Liver (tissue), 9 donors: ENCODE measurements around the gene SPATA33. TPM values are rescaled to one million over a fixed set of nuclear protein-coding genes. Genes with fewer than 3 reads are reported as not detected.

Source experiments
- DNase-seq: peaks from one replicate; pipeline ENCODE4 v3.0.0-alpha.2; 2017; ENCODE audit warnings: low spot score
- H3K27ac ChIP-seq, 2 donors: one replicate each; pipeline ENCODE4 v1.7.0; 2013; ENCODE audit warnings: inconsistent platforms in 2 of 2, low read length in 2 of 2, control low read depth in 1 of 2, low read depth in 1 of 2, mild to moderate bottlenecking in 1 of 2
- H3K27me3 ChIP-seq, 4 donors: one replicate each; pipeline versions ENCODE4 v1.6.1 to v1.7.0; 2013; ENCODE audit warnings: low read length in 3 of 4, inconsistent platforms in 1 of 4, mild to moderate bottlenecking in 1 of 4, moderate library complexity in 1 of 4; ENCODE audit not compliant: control insufficient read depth in 4 of 4, insufficient read depth in 4 of 4
- H3K36me3 ChIP-seq, 4 donors: one replicate each; pipeline versions ENCODE4 v1.6.1 to v1.7.0; 2013; ENCODE audit warnings: low read length in 3 of 4, mild to moderate bottlenecking in 3 of 4, low read depth in 1 of 4, moderate library complexity in 1 of 4; ENCODE audit not compliant: control insufficient read depth in 4 of 4, insufficient read depth in 3 of 4
- H3K4me1 ChIP-seq, 4 donors: one replicate each; pipeline versions ENCODE4 v1.6.1 to v1.7.0; 2013; ENCODE audit warnings: low read length in 3 of 4, mild to moderate bottlenecking in 3 of 4, moderate library complexity in 1 of 4; ENCODE audit not compliant: control insufficient read depth in 4 of 4, insufficient read depth in 4 of 4
- H3K4me3 ChIP-seq, 3 donors: one replicate each; pipeline versions ENCODE4 v1.6.1 to v1.7.0; 2013; ENCODE audit warnings: low read length in 3 of 3, control low read depth in 1 of 3, low read depth in 1 of 3, mild to moderate bottlenecking in 1 of 3
- H3K9ac ChIP-seq, 2 donors: one replicate each; pipeline ENCODE4 v1.7.0; 2013; ENCODE audit warnings: low read length in 2 of 2, mild to moderate bottlenecking in 2 of 2, moderate library complexity in 2 of 2, control low read depth in 1 of 2, low read depth in 1 of 2
- H3K9me3 ChIP-seq, 4 donors: one replicate each; pipeline versions ENCODE4 v1.6.1 to v1.7.0; 2013; ENCODE audit warnings: low read length in 3 of 4; ENCODE audit not compliant: control insufficient read depth in 4 of 4
- EGR1 ChIP-seq, 2 donors: IDR thresholded peaks; 2 replicates each; pipeline ENCODE4 v1.6.1; 2016 to 2018; ENCODE audit warnings: antibody characterized with exemption in 2 of 2, low read depth in 2 of 2
- FOXA1 ChIP-seq: IDR thresholded peaks from 2 replicates; pipeline ENCODE4 v1.6.1; 2016; ENCODE audit warnings: antibody characterized with exemption
- GABPA ChIP-seq, 2 donors: IDR thresholded peaks in 1 of 2; conservative IDR thresholded peaks in 1 of 2; 2 replicates each; pipeline ENCODE4 v1.6.1; 2016; ENCODE audit warnings: antibody characterized with exemption in 2 of 2, mild to moderate bottlenecking in 1 of 2, moderate library complexity in 1 of 2
- HNF4G ChIP-seq: IDR thresholded peaks from 2 replicates; pipeline ENCODE4 v1.6.1; 2016; ENCODE audit warnings: antibody characterized with exemption
- RAD21 ChIP-seq, 2 donors: IDR thresholded peaks; 2 replicates each; pipeline ENCODE4 v1.6.1; 2016; ENCODE audit warnings: antibody characterized with exemption in 2 of 2, mild to moderate bottlenecking in 2 of 2
- SP1 ChIP-seq: IDR thresholded peaks from 2 replicates; pipeline ENCODE4 v1.6.1; 2018; ENCODE audit warnings: antibody characterized with exemption, mild to moderate bottlenecking
- YY1 ChIP-seq: IDR thresholded peaks from 2 replicates; pipeline ENCODE4 v1.6.1; 2016; ENCODE audit warnings: antibody characterized with exemption, mild to moderate bottlenecking
- WGBS: extraction: QIAGEN DNeasy Blood & Tissue Kit; methylation state at CpG from one replicate; pipeline ENCODE4 v1.1.7; 2013; 5-methylcytosine and 5-hydroxymethylcytosine counted together
- polyA plus RNA-seq, 2 donors: library from polyadenylated mRNA; stranded (reverse) in 1 of 2; unstranded in 1 of 2; fragments of 200-250 nt in 1 of 2; fragments of >200 nt in 1 of 2; fragmentation: Nextera tagmentation in 1 of 2; extraction: Ambion mirVana in 1 of 2; gene quantifications; one replicate each; pipeline versions ENCODE4 v1.2.1 to v1.2.3, GENCODE V29; 2013 to 2015
- total RNA-seq, 2 donors: library from RNA; depleted of rRNA; stranded (reverse); fragments of >200 nt; gene quantifications; one replicate each; pipeline ENCODE4 v1.2.3, GENCODE V29; 2014
- TF ChIP-seq, protein P1 (sequence below): IDR thresholded peaks from 2 replicates; pipeline ENCODE4 v1.6.1; 2016; ENCODE audit warnings: antibody characterized with exemption
- TF ChIP-seq, protein P2 (sequence below): IDR thresholded peaks from 2 replicates; pipeline ENCODE4 v1.6.1; 2016; ENCODE audit warnings: antibody characterized with exemption
- TF ChIP-seq, protein P3 (sequence below): IDR thresholded peaks from 2 replicates; pipeline ENCODE4 v1.6.1; 2016; ENCODE audit warnings: antibody characterized with exemption
- TF ChIP-seq, protein P4 (sequence below): fragments of 150-350 bp; IDR thresholded peaks from 2 replicates; pipeline ENCODE4 v1.5.1; 2017; ENCODE audit warnings: improper control_type of control experiment, low read depth, low read length; ENCODE audit not compliant: missing input control
- donor health status: healthy.
- donor health status: healthy.
- donor health status: healthy.
- donor health status: healthy.
- donor health status: healthy.

SPATA33 gene
- total and polyA plus RNA-seq, 4 donors, result 1.6 to 3.6 (median 3.4) TPM

DNA sequence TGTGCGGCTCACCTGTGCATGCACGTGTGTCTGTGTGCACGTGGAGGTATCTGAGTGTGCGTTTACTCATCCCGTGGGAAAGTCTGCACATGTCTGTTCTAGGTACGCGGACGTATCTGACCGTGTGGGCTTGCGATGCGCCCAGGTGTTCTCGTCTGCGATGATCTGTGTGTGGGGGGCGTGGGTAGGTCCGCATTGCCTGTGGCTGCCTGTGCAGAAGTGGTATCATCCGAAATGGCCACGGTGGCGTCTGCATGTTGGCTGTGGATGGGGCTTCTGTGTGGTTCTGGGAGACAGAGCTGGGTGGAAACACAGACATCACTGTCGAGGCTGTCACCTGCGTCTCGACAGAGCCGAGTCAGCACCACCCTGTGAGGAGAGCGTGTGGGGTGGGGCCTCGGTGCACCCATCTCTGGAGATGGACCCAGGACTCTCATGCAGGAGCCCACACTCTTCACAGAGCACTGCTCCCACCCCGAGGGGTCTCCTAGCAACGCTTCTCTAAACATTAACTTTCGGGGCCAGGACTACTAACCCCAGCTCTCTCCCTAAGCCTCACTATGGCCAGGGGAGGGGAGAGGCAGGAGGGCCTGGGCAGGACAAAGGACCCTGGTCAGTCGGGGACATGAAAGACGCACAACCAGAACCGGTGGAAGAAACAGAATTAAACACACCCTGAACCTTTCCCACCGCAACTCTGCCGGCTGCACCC, 35.8 kb upstream of the SPATA33 start:
- H3K4me1 ChIP-seq, result no peaks in the 10 kb centered on the region
- DNase-seq, result no peak
- no peaks in the 10 kb centered on the region for H3K36me3 ChIP-seq
- H3K9ac ChIP-seq, result no peak overlapping the region
- 68% methylated on average over 32 of the region's 32 CpGs for WGBS
- TF ChIP-seq RAD21 (IDR thresholded peaks at IDR 0.05), result no peak
- TF ChIP-seq, protein P1, sequence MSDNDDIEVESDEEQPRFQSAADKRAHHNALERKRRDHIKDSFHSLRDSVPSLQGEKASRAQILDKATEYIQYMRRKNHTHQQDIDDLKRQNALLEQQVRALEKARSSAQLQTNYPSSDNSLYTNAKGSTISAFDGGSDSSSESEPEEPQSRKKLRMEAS, result no peak
- no peak overlapping the region for H3K4me3 ChIP-seq
- no peaks in the 10 kb centered on the region for H3K9me3 ChIP-seq
- no peaks in the 10 kb centered on the region for H3K27me3 ChIP-seq
- H3K27ac ChIP-seq, result no peak overlapping the region

DNA sequence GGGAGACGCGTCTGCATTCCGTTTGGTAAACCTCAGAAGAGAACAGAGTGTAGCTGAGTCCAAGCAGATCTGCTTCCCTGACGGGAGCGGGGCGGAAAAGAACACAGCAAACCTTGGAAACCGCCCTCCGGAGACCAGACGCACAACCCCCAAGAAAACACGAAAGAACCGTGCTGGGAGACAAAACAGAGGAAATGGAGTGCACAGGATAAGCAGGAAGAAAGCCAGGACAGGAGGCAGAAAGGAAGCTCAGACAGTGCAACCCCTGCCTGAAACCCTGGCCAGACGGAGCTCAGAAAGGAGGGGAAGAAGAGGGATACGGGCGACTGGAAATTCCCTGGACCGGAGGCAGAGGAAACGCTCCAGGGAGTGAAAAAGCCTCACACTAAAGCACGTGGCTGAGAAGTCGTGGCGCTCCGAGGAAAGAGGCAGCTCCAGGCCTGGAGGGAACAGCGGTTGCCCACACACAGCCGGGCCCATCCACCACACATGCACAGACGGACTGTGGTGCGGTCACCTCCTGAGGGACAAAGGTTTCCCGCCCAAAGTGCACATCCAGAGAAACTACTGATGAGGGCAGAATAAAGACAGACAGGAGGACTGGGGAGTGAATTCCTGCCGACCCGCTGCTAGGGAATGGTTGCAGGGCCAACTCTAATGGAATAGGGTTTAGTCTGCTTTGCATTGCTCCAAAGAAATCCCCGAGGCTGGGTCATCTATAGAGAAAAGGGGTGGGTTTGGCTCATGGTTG, 34.0 kb upstream of the SPATA33 start:
- WGBS, result 49% methylated on average over 28 of the region's 28 CpGs
- Histone ChIP-seq H3K36me3 (no peaks in the 10 kb centered on the region), H3K27me3 (no peaks in the 10 kb centered on the region), H3K9me3 (no peaks in the 10 kb centered on the region), H3K27ac (no peak overlapping the region), H3K9ac (no peak overlapping the region), H3K4me1 (no peaks in the 10 kb centered on the region), H3K4me3 (no peak overlapping the region)
- DNase-seq, result no peak
- TF ChIP-seq YY1 (no peak), EGR1 (IDR thresholded peaks at IDR 0.05; ENCODE audit: low read depth in 2 of 2) (peak in 1 of 2 donors; percentile 17)
- TF ChIP-seq, protein P2, sequence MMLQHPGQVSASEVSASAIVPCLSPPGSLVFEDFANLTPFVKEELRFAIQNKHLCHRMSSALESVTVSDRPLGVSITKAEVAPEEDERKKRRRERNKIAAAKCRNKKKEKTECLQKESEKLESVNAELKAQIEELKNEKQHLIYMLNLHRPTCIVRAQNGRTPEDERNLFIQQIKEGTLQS, result no peak

DNA sequence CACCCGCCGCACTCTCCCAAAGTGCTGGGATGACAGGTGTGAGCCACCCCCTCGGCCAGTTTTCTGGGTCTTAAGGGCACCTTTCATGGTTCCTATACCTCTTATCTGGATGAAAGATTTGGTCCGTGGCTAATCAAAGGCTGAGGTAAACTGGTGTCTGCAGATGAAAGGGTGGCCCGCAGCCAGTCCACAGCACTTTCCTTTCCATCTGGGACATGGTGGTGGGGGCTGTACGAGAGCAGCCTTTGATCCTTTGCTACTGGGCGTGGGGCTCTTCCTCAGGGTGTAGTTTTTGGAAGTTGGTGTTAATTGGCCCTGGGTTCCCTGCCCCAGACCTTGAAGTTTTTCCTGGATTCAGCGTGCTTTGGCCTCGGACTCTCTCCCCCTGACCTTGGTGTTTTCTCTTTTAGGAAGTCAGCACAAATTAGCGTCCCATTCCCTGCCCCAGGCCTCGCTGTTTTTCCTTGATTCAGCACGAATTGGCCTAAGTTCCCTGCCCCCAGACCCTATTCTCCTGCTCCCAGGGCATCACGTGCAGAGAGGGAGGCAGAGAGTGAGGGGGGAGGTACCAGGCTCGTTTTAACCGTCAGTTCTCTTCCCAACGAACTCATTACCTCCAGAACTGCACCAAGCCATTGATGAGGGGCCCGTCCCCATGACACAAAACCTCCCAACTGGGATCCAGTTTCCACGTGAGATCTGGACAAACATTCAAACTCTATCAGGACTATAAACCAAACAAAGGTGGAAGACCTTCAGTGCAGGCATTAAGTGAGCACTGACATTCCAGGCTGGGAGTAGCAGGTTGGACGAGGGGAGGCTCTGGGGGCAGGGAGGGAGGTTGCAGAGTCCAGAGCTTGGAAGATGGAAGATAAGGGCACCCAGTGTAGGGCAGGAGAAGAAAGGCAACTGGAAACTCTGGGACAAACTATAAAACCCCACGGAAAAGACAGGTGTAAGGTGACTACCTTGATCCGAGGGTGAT, 32.6 kb upstream of the SPATA33 start:
- no peak overlapping the region for H3K4me3 ChIP-seq
- no peaks in the 10 kb centered on the region for H3K4me1 ChIP-seq
- no peaks in the 10 kb centered on the region for H3K36me3 ChIP-seq
- 49% methylated on average over 21 of the region's 21 CpGs for WGBS
- no peak for DNase-seq
- no peak overlapping the region for H3K27ac ChIP-seq
- no peak for TF ChIP-seq FOXA1
- H3K27me3 ChIP-seq, result no peaks in the 10 kb centered on the region
- H3K9me3 ChIP-seq, result no peaks in the 10 kb centered on the region
- no peak overlapping the region for H3K9ac ChIP-seq

DNA sequence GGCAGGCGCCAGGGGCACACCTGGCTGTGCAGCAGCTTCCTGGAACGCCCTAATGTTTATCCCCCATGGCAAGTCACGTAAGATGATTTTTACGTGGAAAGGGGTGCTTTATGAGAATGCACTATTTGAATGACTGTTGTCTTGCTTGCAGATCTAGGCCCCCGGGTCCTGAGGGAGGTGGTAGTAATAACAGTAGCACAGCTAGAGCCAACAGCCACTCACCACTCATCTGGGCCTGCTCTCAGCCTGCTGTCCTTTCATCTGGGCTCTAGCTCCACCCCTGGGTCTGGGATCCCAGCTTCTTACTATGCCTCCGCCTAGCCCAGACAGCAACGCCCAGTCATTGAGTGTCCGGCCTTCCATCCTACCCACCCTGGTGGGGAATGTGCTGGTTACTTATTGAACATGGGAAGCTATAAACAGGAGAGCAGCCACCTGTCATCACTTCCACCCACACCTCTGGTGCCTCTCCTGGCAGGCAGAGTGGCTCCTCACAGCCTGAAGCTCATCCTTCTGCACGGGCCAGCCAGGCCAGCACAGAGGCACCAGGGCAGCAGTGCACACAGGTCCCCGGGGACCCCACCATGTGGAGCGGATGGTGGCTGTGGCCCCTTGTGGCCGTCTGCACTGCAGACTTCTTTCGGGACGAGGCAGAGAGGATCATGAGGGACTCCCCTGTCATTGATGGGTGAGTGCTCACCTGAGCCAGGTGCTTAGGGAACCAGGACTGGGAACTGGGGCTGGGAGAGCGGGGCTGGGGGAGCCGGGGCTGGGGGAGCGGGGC, 27.6 kb upstream of the SPATA33 start:
- 86% methylated on average over 17 of the region's 17 CpGs for WGBS
- Histone ChIP-seq H3K36me3 (no peaks in the 10 kb centered on the region), H3K9me3 (no peaks in the 10 kb centered on the region), H3K4me3 (no peak overlapping the region), H3K27me3 (no peaks in the 10 kb centered on the region), H3K27ac (no peak overlapping the region), H3K4me1 (no peaks in the 10 kb centered on the region), H3K9ac (no peak overlapping the region)
- DNase-seq, result no peak
- TF ChIP-seq FOXA1 (no peak), EGR1 (IDR thresholded peaks at IDR 0.05; ENCODE audit: low read depth in 2 of 2) (no peak), HNF4G (no peak), SP1 (no peak), GABPA (IDR thresholded peaks at IDR 0.05 in 1 of 2, conservative IDR thresholded peaks at IDR 0.05 in 1 of 2) (no peak)
- TF ChIP-seq, protein P3, sequence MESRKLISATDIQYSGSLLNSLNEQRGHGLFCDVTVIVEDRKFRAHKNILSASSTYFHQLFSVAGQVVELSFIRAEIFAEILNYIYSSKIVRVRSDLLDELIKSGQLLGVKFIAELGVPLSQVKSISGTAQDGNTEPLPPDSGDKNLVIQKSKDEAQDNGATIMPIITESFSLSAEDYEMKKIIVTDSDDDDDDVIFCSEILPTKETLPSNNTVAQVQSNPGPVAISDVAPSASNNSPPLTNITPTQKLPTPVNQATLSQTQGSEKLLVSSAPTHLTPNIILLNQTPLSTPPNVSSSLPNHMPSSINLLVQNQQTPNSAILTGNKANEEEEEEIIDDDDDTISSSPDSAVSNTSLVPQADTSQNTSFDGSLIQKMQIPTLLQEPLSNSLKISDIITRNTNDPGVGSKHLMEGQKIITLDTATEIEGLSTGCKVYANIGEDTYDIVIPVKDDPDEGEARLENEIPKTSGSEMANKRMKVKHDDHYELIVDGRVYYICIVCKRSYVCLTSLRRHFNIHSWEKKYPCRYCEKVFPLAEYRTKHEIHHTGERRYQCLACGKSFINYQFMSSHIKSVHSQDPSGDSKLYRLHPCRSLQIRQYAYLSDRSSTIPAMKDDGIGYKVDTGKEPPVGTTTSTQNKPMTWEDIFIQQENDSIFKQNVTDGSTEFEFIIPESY, result no peak
- TF ChIP-seq, protein P4, sequence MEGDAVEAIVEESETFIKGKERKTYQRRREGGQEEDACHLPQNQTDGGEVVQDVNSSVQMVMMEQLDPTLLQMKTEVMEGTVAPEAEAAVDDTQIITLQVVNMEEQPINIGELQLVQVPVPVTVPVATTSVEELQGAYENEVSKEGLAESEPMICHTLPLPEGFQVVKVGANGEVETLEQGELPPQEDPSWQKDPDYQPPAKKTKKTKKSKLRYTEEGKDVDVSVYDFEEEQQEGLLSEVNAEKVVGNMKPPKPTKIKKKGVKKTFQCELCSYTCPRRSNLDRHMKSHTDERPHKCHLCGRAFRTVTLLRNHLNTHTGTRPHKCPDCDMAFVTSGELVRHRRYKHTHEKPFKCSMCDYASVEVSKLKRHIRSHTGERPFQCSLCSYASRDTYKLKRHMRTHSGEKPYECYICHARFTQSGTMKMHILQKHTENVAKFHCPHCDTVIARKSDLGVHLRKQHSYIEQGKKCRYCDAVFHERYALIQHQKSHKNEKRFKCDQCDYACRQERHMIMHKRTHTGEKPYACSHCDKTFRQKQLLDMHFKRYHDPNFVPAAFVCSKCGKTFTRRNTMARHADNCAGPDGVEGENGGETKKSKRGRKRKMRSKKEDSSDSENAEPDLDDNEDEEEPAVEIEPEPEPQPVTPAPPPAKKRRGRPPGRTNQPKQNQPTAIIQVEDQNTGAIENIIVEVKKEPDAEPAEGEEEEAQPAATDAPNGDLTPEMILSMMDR, result no peak
